ENCODE results near the gene TMEM181. TPM values are rescaled to one million over a fixed set of nuclear protein-coding genes. Genes with fewer than 3 reads are reported as not detected.
A peak's percentile ranks its signal among the peaks of the same experiment; 100 is the strongest.

Gene TMEM181
- total RNA-seq, 1 experiment from 2014 or later, result 19.9 TPM

GRCh38 chr6:158531566-158531965 lies 28.3 kb upstream of the TMEM181 start:
- H3K36me3 ChIP-seq, result no peaks in the 10 kb centered on the region
- H3K27me3 ChIP-seq, result no peaks in the 10 kb centered on the region
- peaks cover 1% of the 10 kb centered on the region for H3K9me3 ChIP-seq
- no peak for DNase-seq
- H3K4me3 ChIP-seq, result no peak overlapping the region

- no peak overlapping the region for H3K4me3 ChIP-seq
- DNase-seq, result no peak
- H3K36me3 ChIP-seq, result no peaks in the 10 kb centered on the region
- H3K27me3 ChIP-seq, result no peaks in the 10 kb centered on the region
- no peaks in the 10 kb centered on the region; the same call in 1 of the 2 replicates for H3K9me3 ChIP-seq
Observed at GRCh38 chr6:158531970-158532369, 27.9 kb upstream of the TMEM181 start.

- peak overlapping the region; percentile 57 for H3K4me3 ChIP-seq
- DNase-seq, result peak; percentile 79
- H3K9me3 ChIP-seq, result no peaks in the 10 kb centered on the region
- no peaks in the 10 kb centered on the region for H3K27me3 ChIP-seq
- no peaks in the 10 kb centered on the region for H3K36me3 ChIP-seq
Observed at GRCh38 chr6:158536084-158536890, 23.6 kb upstream of the TMEM181 start.

GRCh38 chr6:158536891-158537798 lies 22.7 kb upstream of the TMEM181 start:
- peak; percentile 72 for DNase-seq
- no peaks in the 10 kb centered on the region for H3K9me3 ChIP-seq
- no peaks in the 10 kb centered on the region for H3K27me3 ChIP-seq
- peak overlapping the region; percentile 57 for H3K4me3 ChIP-seq
- no peaks in the 10 kb centered on the region for H3K36me3 ChIP-seq

- Histone ChIP-seq H3K9me3 (no peaks in the 10 kb centered on the region), H3K36me3 (no peaks in the 10 kb centered on the region), H3K27me3 (no peaks in the 10 kb centered on the region), H3K4me3 (no peak overlapping the region)
- DNase-seq, result no peak
Observed at GRCh38 chr6:158538741-158539140, 21.1 kb upstream of the TMEM181 start.

GRCh38 chr6:158539413-158539812 lies 20.5 kb upstream of the TMEM181 start:
- H3K36me3 ChIP-seq, result no peaks in the 10 kb centered on the region
- H3K9me3 ChIP-seq, result no peaks in the 10 kb centered on the region
- no peak for DNase-seq
- H3K27me3 ChIP-seq, result no peaks in the 10 kb centered on the region
- no peak overlapping the region for H3K4me3 ChIP-seq

- no peak for DNase-seq
- H3K36me3 ChIP-seq, result no peaks in the 10 kb centered on the region
- H3K9me3 ChIP-seq, result no peaks in the 10 kb centered on the region
- H3K27me3 ChIP-seq, result no peaks in the 10 kb centered on the region
- H3K4me3 ChIP-seq, result no peak overlapping the region
Observed at GRCh38 chr6:158539881-158540280, 20.0 kb upstream of the TMEM181 start.

GRCh38 chr6:158543606-158544185 lies 16.2 kb upstream of the TMEM181 start:
- Histone ChIP-seq H3K9me3 (no peaks in the 10 kb centered on the region), H3K36me3 (no peaks in the 10 kb centered on the region), H3K4me3 (no peak overlapping the region), H3K27me3 (no peaks in the 10 kb centered on the region)
- no peak for DNase-seq

- DNase-seq, result no peak
- no peaks in the 10 kb centered on the region for H3K27me3 ChIP-seq
- no peaks in the 10 kb centered on the region for H3K9me3 ChIP-seq
- H3K4me3 ChIP-seq, result no peak overlapping the region
- no peaks in the 10 kb centered on the region for H3K36me3 ChIP-seq
Observed at GRCh38 chr6:158544428-158544827, 15.5 kb upstream of the TMEM181 start.

GRCh38 chr6:158545043-158545966 lies 14.6 kb upstream of the TMEM181 start:
- Histone ChIP-seq H3K4me3 (no peak overlapping the region), H3K9me3 (no peaks in the 10 kb centered on the region), H3K36me3 (no peaks in the 10 kb centered on the region), H3K27me3 (no peaks in the 10 kb centered on the region)
- DNase-seq, result no peak

GRCh38 chr6:158548418-158549161 lies 11.3 kb upstream of the TMEM181 start:
- Histone ChIP-seq H3K9me3 (no peaks in the 10 kb centered on the region), H3K27me3 (no peaks in the 10 kb centered on the region), H3K4me3 (no peak overlapping the region), H3K36me3 (no peaks in the 10 kb centered on the region)
- DNase-seq, result no peak

GRCh38 chr6:158552055-158552795 lies 7.7 kb upstream of the TMEM181 start:
- H3K4me3 ChIP-seq, result no peak overlapping the region
- no peaks in the 10 kb centered on the region for H3K36me3 ChIP-seq
- no peaks in the 10 kb centered on the region for H3K27me3 ChIP-seq
- no peak for DNase-seq
- no peaks in the 10 kb centered on the region for H3K9me3 ChIP-seq

GRCh38 chr6:158552796-158553138 lies 7.1 kb upstream of the TMEM181 start:
- Histone ChIP-seq H3K9me3 (no peaks in the 10 kb centered on the region), H3K4me3 (no peak overlapping the region), H3K36me3 (no peaks in the 10 kb centered on the region), H3K27me3 (no peaks in the 10 kb centered on the region)
- no peak for DNase-seq

- no peak for DNase-seq
- no peaks in the 10 kb centered on the region for H3K27me3 ChIP-seq
- H3K9me3 ChIP-seq, result no peaks in the 10 kb centered on the region
- no peaks in the 10 kb centered on the region for H3K36me3 ChIP-seq
- no peak overlapping the region for H3K4me3 ChIP-seq
Observed at GRCh38 chr6:158554611-158555361, 5.1 kb upstream of the TMEM181 start.

GRCh38 chr6:158556113-158556512 lies 3.8 kb upstream of the TMEM181 start:
- H3K9me3 ChIP-seq, result no peaks in the 10 kb centered on the region
- H3K36me3 ChIP-seq, result no peaks in the 10 kb centered on the region
- no peak for DNase-seq
- no peaks in the 10 kb centered on the region for H3K27me3 ChIP-seq
- H3K4me3 ChIP-seq, result no peak overlapping the region

Measured in MG63 (cell line).